HG03575 (cell line): ENCODE results near the gene GC.

Experiments used
- ATAC-seq: cut with Tn5 transposase; IDR thresholded peaks from one replicate; pipeline ENCODE4 v1.9.1; 2021; ENCODE audit not compliant: unreplicated experiment, insufficient number of reproducible peaks, low FRiP score; ENCODE audit errors: extremely low read depth

Gene GC

DNA sequence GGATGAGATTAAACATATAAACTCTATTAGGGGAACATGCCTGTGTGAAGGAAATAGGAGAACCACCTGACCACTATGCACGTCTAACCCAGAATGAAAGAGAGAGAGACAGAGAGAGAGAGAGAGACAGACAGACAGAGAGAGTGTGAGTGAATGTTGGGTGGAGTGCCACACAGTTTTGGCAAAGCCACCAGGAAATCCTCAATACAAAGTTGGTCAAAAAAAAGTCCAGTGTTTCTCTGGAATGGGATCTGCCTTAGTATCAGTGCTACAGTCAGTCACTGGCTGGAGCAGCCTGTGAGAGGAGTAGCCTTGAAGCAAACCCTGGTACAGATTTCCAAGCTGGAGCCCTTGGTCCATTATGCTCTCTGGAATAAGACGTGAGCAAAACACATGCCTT lies 91.7 kb downstream of the GC start:
- no peak for ATAC-seq
